GM12878 (cell line): ENCODE measurements around the gene SMIM28. TPM values are rescaled to one million over a fixed set of nuclear protein-coding genes. Genes with fewer than 3 reads are reported as not detected.

Experiments
- ATAC-seq: fragments of 200-7000 bp; cut with Tn5 transposase; 3 replicates; pipeline ENCODE4 v1.9.1; 2020; ENCODE audit warnings: mild to moderate bottlenecking, moderate library complexity
- BruUV-seq: library from RNA; stranded (reverse); fragments of 400-500 nt; replicated peaks from 2 replicates; lab custom pipeline; 2021; lab: Mats Ljungman, UMichigan
- CTCF ChIA-PET: fragments of 300-600 bp; sonication (Branson Sonifier 250); formaldehyde crosslinking; extraction: SDS; loops from one replicate; lab custom pipeline; 2021; ENCODE audit warnings: inconsistent platforms; lab: Yijun Ruan, JAX
- POLR2A ChIA-PET: fragments of 350-600 bp; formaldehyde crosslinking; extraction: SDS; loops from one replicate; lab custom pipeline; 2021; ENCODE audit warnings: inconsistent platforms; lab: Charles Lee
- RAD21 ChIA-PET: fragments of 300-600 bp; sonication (Branson Sonifier 250); formaldehyde crosslinking; loops from one replicate; lab custom pipeline; 2023; ENCODE audit warnings: antibody characterized with exemption; ENCODE audit not compliant: unreplicated experiment; lab: Charles Lee
- SMC1A ChIA-PET: fragments of 300-600 bp; sonication (Branson Sonifier 250); formaldehyde crosslinking; loops from one replicate; lab custom pipeline; 2023; ENCODE audit not compliant: unreplicated experiment, uncharacterized antibody; lab: Charles Lee
- DNase-seq: peaks from one replicate; pipeline ENCODE4 v3.0.0-alpha.2; 2011; ENCODE audit warnings: low read depth, low spot score
- FAIRE-seq: peaks from 3 replicates; lab custom pipeline; 2011; peaks lifted over from hg19 to GRCh38; lab: Jason Lieb, UNC
- H2AFZ ChIP-seq: 2 replicates; pipeline ENCODE4 v1.6.0; 2011; ENCODE audit warnings: low read depth, low read length, control low read depth; ENCODE audit not compliant: control insufficient read depth
- H3K27ac ChIP-seq: 2 replicates; pipeline ENCODE4 v1.5.1; 2011; ENCODE audit warnings: control low read depth; ENCODE audit not compliant: control insufficient read depth, insufficient read depth
- H3K27me3 ChIP-seq, 2 experiments: replicated peaks in 1 of 2; 2 replicates each; pipeline versions ENCODE4 v1.6.0 to v1.6.1; 2011; ENCODE audit warnings: low read length in 1 of 2; ENCODE audit not compliant: control insufficient read depth in 2 of 2, insufficient read depth in 2 of 2
- H3K36me3 ChIP-seq, 2 experiments: 2 replicates each; pipeline ENCODE4 v1.5.1; 2011; ENCODE audit warnings: low read length in 1 of 2; ENCODE audit not compliant: control insufficient read depth in 2 of 2, insufficient read depth in 2 of 2
- H3K4me1 ChIP-seq: 2 replicates; pipeline ENCODE4 v1.6.1; 2011; ENCODE audit warnings: mild to moderate bottlenecking, low read length, moderate library complexity, mixed read lengths; ENCODE audit not compliant: control insufficient read depth, insufficient read depth
- H3K4me2 ChIP-seq: 2 replicates; pipeline ENCODE4 v1.6.0; 2011; ENCODE audit warnings: control low read depth; ENCODE audit not compliant: control insufficient read depth, insufficient read depth
- H3K4me3 ChIP-seq: fragments of 200-600 bp; sonication (generic); 2 replicates; pipeline ENCODE4 v1.5.1; 2016
- H3K79me2 ChIP-seq: 2 replicates; pipeline ENCODE4 v1.6.0; 2011; ENCODE audit warnings: low read length; ENCODE audit not compliant: control insufficient read depth, insufficient read depth
- H3K9ac ChIP-seq: 2 replicates; pipeline ENCODE4 v1.8.0; 2011; ENCODE audit warnings: low read length, control low read depth, mixed read lengths; ENCODE audit not compliant: control insufficient read depth, insufficient read depth
- H3K9me3 ChIP-seq: replicated peaks from 3 replicates; pipeline ENCODE4 v1.5.1; 2011; ENCODE audit warnings: mild to moderate bottlenecking, low read length; ENCODE audit not compliant: control insufficient read depth, insufficient read depth
- H4K20me1 ChIP-seq: 2 replicates; pipeline ENCODE4 v1.6.0; 2011; ENCODE audit not compliant: control insufficient read depth, insufficient read depth
- CEBPB ChIP-seq, 2 experiments: fragments of 150-350 bp in 1 of 2; IDR thresholded peaks; 2 replicates each; pipeline ENCODE4 v1.6.1; 2012 to 2014; ENCODE audit warnings: low read depth in 2 of 2, low read length in 2 of 2, borderline replicate concordance in 1 of 2, inconsistent platforms in 1 of 2
- CHD1 ChIP-seq: IDR thresholded peaks from 2 replicates; pipeline ENCODE4 v1.6.1; 2012; ENCODE audit warnings: low read depth, low read length, improper control_type of control experiment
- FOS ChIP-seq: IDR thresholded peaks from 3 replicates; pipeline ENCODE4 v1.6.1; 2011; ENCODE audit warnings: borderline replicate concordance; ENCODE audit not compliant: insufficient read length; ENCODE audit errors: extremely low read depth
- FOXK2 ChIP-seq: fragments of 450-650 bp; IDR thresholded peaks from 2 replicates; pipeline ENCODE4 v1.6.1; 2017; ENCODE audit warnings: mild to moderate bottlenecking, moderate library complexity
- HDAC2 ChIP-seq: fragments of 200-600 bp; sonication (generic); IDR thresholded peaks from 2 replicates; pipeline ENCODE4 v1.6.1; 2017
- HSF1 ChIP-seq: fragments of 150-350 bp; IDR thresholded peaks from 2 replicates; pipeline ENCODE4 v1.6.1; 2014; ENCODE audit warnings: mild to moderate bottlenecking, low read depth, low read length
- IKZF2 ChIP-seq, 2 experiments: fragments of 450-650 bp; IDR thresholded peaks; 2 replicates each; pipeline ENCODE4 v1.6.1; 2017; ENCODE audit warnings: mild to moderate bottlenecking in 2 of 2, moderate library complexity in 2 of 2
- IRF4 ChIP-seq: IDR thresholded peaks from 2 replicates; pipeline ENCODE4 v1.6.1; 2011; ENCODE audit warnings: low read depth, low read length
- NFIC ChIP-seq: IDR thresholded peaks from 2 replicates; pipeline ENCODE4 v1.6.1; 2012; ENCODE audit warnings: low read depth, mild to moderate bottlenecking, inconsistent platforms, low read length, moderate library complexity
- NR2C1 ChIP-seq: fragments of 450-650 bp; IDR thresholded peaks from 2 replicates; pipeline ENCODE4 v1.6.1; 2017; ENCODE audit warnings: antibody characterized with exemption, mild to moderate bottlenecking, moderate library complexity
- SMAD1 ChIP-seq: fragments of 450-650 bp; IDR thresholded peaks from 2 replicates; pipeline ENCODE4 v1.6.1; 2018; ENCODE audit warnings: mild to moderate bottlenecking, low read depth; ENCODE audit not compliant: partially characterized antibody
- SREBF1 ChIP-seq: IDR thresholded peaks from 2 replicates; pipeline ENCODE4 v1.6.1; 2012; ENCODE audit warnings: mild to moderate bottlenecking, low read length
- ZNF592 ChIP-seq: fragments of 450-650 bp; IDR thresholded peaks from 2 replicates; pipeline ENCODE4 v1.6.1; 2017; ENCODE audit warnings: mild to moderate bottlenecking, moderate library complexity
- in situ Hi-C: fragments of 300-500 bp; cut with MboI; formaldehyde crosslinking; loops from 9 replicates; pipeline ENCODE4 v1.14.3; 2018; ENCODE audit warnings: mixed read lengths
- intact Hi-C: fragments of 100-400 bp; cut with micrococcal nuclease; formaldehyde crosslinking; loops from one replicate; pipeline ENCODE4 v1.14.2; 2022; ENCODE audit not compliant: unreplicated experiment
- polyA plus RNA-seq, 11 experiments: library from polyadenylated mRNA; depleted of rRNA in 4 of 11; unstranded in 6 of 11; stranded (reverse) in 5 of 11; fragments of >200 nt; fragmentation: Nextera tagmentation in 4 of 11; fragmentation: Illumina TruSeq in 1 of 11; extraction: Ambion mirVana in 4 of 11; extraction: Trizol in 1 of 11; gene quantifications; 1 replicate in 1 of 11; 2 replicates in 10 of 11; pipeline versions ENCODE4 v1.2.1 to v1.2.3, GENCODE V29; 2011 to 2016; ENCODE audit warnings: inconsistent platforms in 2 of 11, missing spikeins in 2 of 11, low read depth in 1 of 11
- total RNA-seq, 4 experiments: library from RNA; depleted of rRNA in 3 of 4; stranded (reverse); fragments of >200 nt in 3 of 4; fragmentation: Illumina TruSeq in 1 of 4; extraction: Trizol in 1 of 4; gene quantifications; 2 replicates each; pipeline versions ENCODE4 v1.2.1 to v1.2.3, GENCODE V29; 2013 to 2021

SMIM28 gene
- total and polyA plus RNA-seq, 10 of the 15 experiments (the other 5 are each of a cell fraction or from before 2014, with no cell fraction given) = not detected

DNA sequence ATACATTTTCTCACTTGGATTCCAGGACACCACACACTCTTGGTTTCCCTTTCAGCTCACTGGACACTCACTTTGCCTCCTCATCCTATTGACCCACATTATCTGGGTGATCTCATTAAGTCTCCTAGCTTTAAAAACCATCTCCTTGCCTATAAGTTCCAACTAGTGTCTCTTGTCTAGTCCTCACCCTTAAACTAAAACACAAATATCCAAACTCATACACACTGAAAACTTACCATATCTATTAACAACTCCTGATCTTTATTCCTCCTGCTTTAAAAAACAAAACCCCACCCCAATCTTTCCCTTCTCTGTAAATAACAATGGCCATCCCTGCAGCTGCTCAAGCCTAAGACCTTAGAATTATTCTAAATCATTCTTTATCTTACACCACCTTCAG, 3.5 kb upstream of the SMIM28 start:
- FAIRE-seq (no peak), DNase-seq (no peak), ATAC-seq (no peak)
- Histone ChIP-seq H3K9ac (no peak overlapping the region), H3K4me2 (no peak overlapping the region), H4K20me1 (no peaks in the 10 kb centered on the region), H3K27ac (no peak overlapping the region), H3K36me3 (no peaks in the 10 kb centered on the region), H2AFZ (no peak overlapping the region), H3K27me3 (no peaks in the 10 kb centered on the region; a peak in 2 of 4 replicates), H3K4me1 (no peaks in the 10 kb centered on the region), H3K4me3 (no peak overlapping the region), H3K79me2 (no peaks in the 10 kb centered on the region), H3K9me3 (no peaks in the 10 kb centered on the region)
- ChIA-PET CTCF (no interaction called here), SMC1A (no interaction called here), POLR2A (interaction anchor here (0.5 kb wide), 1 partner anchor 12 kb away, joined by 7 read pairs; no protein-coding TSS in a partner anchor), RAD21 (no interaction called here)
- TF ChIP-seq ZNF592 (no peak), IRF4 (no peak), CHD1 (no peak), HDAC2 (no peak), NR2C1 (no peak), IKZF2 (IDR thresholded peaks at IDR 0.05) (no peak), CEBPB (IDR thresholded peaks at IDR 0.05; ENCODE audit: borderline replicate concordance in 1 of 2, low read depth in 2 of 2, low read length in 2 of 2) (no peak), HSF1 (no peak), SREBF1 (no peak), NFIC (no peak), FOS (no peak), FOXK2 (no peak), SMAD1 (no peak)
- no TSS peak for BruUV-seq
- intact Hi-C loops (no loop called here), in situ Hi-C loops (no loop called here)
